ENCODE measurements around the gene VAT1L.

DNA sequence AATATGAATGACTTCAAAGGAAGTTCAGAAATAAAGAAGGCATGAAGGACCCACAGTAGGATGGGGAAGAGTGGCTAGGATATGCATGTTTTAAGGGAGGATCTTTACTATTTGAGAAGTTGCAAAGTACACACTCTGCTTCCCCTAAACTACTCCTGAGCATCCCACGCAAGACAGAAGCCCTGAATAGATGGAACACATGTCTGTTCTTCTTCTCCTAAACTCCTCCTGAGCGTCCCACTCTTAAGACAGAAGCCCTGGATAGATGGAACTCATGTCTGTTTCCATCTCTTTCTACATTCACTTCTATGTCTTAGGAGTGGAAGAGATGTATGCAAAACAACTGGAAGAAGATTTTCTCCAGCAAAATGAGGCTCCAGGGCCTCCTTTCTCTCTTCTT is 88.4 kb downstream of the VAT1L start:
- TF ChIP-seq TAF1 (IDR thresholded peaks at IDR 0.05; ENCODE audit: low read depth) (no peak), TCF12 (IDR thresholded peaks at IDR 0.05; ENCODE audit: low read depth) (no peak), EP300 (IDR thresholded peaks at IDR 0.05; ENCODE audit: borderline replicate concordance) (no peak), NFIC (IDR thresholded peaks at IDR 0.05) (no peak), CEBPB (IDR thresholded peaks at IDR 0.05) (no peak), USF1 (IDR thresholded peaks at IDR 0.05) (no peak), CREB1 (IDR thresholded peaks at IDR 0.05; ENCODE audit: low read depth) (no peak)
